Measurements from ENCODE around the gene LAMA3.

LAMA3 gene

GRCh38 chr18:23880931-23881617 is 191.8 kb downstream of the LAMA3 start:
- CTCF ChIA-PET, result interaction anchor here (0.6 to 1.3 kb wide), 3 partner anchors 38 to 200 kb away, joined by 3 to 9 read pairs (median 3); no protein-coding TSS in a partner anchor
- H3K27ac ChIP-seq (ENCODE audit: extremely low read depth, low read depth, low read length), result no peak overlapping the region
- peaks cover 5% of the 10 kb centered on the region; the same call in 1 of the 2 replicates for H3K4me1 ChIP-seq (ENCODE audit: control insufficient read depth, insufficient read depth, low read length)
- H3K36me3 ChIP-seq (ENCODE audit: control insufficient read depth in 2 of 2, insufficient read depth in 1 of 2, low read length in 2 of 2), result peaks cover 4 to 15% of the 10 kb centered on the region in 2 experiments; a peak in 2 of 3 replicates
- no peaks in the 10 kb centered on the region for H3K9me3 ChIP-seq (ENCODE audit: control insufficient read depth, insufficient read depth, low read depth, low read length)
- POLR2A ChIA-PET, result no interaction called here
- TF ChIP-seq ZNF114 (tag by site-specific recombination; IDR thresholded peaks at IDR 0.05) (no peak), ZBTB1 (tag by site-specific recombination; IDR thresholded peaks at IDR 0.05) (no peak), BCL11B (tag by site-specific recombination; IDR thresholded peaks at IDR 0.05; ENCODE audit: low read depth) (no peak), KLF8 (tag by site-specific recombination; IDR thresholded peaks at IDR 0.05) (no peak), HOXD13 (CRISPR knock-in tag; IDR thresholded peaks at IDR 0.05; ENCODE audit: borderline replicate concordance) (no peak), ZBTB48 (tag by site-specific recombination; IDR thresholded peaks at IDR 0.05) (no peak), PRDM6 (tag by site-specific recombination; IDR thresholded peaks at IDR 0.05) (no peak), ZBTB11 (tag by site-specific recombination; conservative IDR thresholded peaks at IDR 0.05; ENCODE audit: low read depth) (no peak), ZXDB (tag by site-specific recombination; IDR thresholded peaks at IDR 0.05) (no peak), ELK4 (IDR thresholded peaks at IDR 0.05; ENCODE audit: borderline replicate concordance, low read depth, low read length) (no peak), ZSCAN16 (tag by site-specific recombination; IDR thresholded peaks at IDR 0.05) (no peak)
- H3K4me3 ChIP-seq (ENCODE audit: low read depth, low read length), result no peak overlapping the region

GRCh38 chr18:23881778-23882177 is 192.5 kb downstream of the LAMA3 start:
- CTCF ChIA-PET, result interaction anchor here (1.3 kb wide), 1 partner anchor 37 kb away, joined by 9 read pairs; no protein-coding TSS in a partner anchor
- H3K36me3 ChIP-seq (ENCODE audit: control insufficient read depth in 2 of 2, insufficient read depth in 1 of 2, low read length in 2 of 2), result peaks cover 7 to 10% of the 10 kb centered on the region in 2 experiments; a peak in 2 of 3 replicates
- H3K4me3 ChIP-seq (ENCODE audit: low read depth, low read length), result no peak overlapping the region
- peaks cover 5% of the 10 kb centered on the region; the same call in 1 of the 2 replicates for H3K4me1 ChIP-seq (ENCODE audit: control insufficient read depth, insufficient read depth, low read length)
- H3K9me3 ChIP-seq (ENCODE audit: control insufficient read depth, insufficient read depth, low read depth, low read length), result no peaks in the 10 kb centered on the region
- H3K27ac ChIP-seq (ENCODE audit: extremely low read depth, low read depth, low read length), result no peak overlapping the region
- POLR2A ChIA-PET, result interaction anchor here (0.7 kb wide), 1 partner anchor 34 kb away, joined by 3 read pairs; no protein-coding TSS in a partner anchor
- TF ChIP-seq ZNF24 (tag by site-specific recombination; IDR thresholded peaks at IDR 0.05) (no peak), GLIS2 (tag by site-specific recombination; IDR thresholded peaks at IDR 0.05) (no peak), MZF1 (tag by site-specific recombination; IDR thresholded peaks at IDR 0.05; ENCODE audit: borderline replicate concordance) (no peak), SETDB1 (IDR thresholded peaks at IDR 0.05; ENCODE audit: insufficient read length, low read length) (no peak)
